HG03575 (cell line): ENCODE data around the gene IRAK1BP1.
"Not testable (repeated sequence)": the region's sequence is repeated elsewhere in the genome, so short reads cannot be mapped to it uniquely, and the experiment has no call there.

Experiments
- ATAC-seq: cut with Tn5 transposase; IDR thresholded peaks from one replicate; pipeline ENCODE4 v1.9.1; 2021; ENCODE audit not compliant: unreplicated experiment, insufficient number of reproducible peaks, low FRiP score; ENCODE audit errors: extremely low read depth

Gene IRAK1BP1

GRCh38 chr6:78868116-78868515 lies 765 bp downstream of the IRAK1BP1 start:
- no peak for ATAC-seq

GRCh38 chr6:78875505-78875904 lies 8.2 kb downstream of the IRAK1BP1 start:
- ATAC-seq, result no peak

GRCh38 chr6:78883651-78884050 lies 16.3 kb downstream of the IRAK1BP1 start:
- no peak for ATAC-seq

- ATAC-seq, result not testable (repeated sequence)
These were observed 22.6 kb downstream of the IRAK1BP1 start for GRCh38 chr6:78889901-78890300.

- ATAC-seq, result no peak
These were observed 28.9 kb downstream of the IRAK1BP1 start for GRCh38 chr6:78896227-78896626.

GRCh38 chr6:78908621-78909020 lies 41.3 kb downstream of the IRAK1BP1 start:
- ATAC-seq, result no peak

- ATAC-seq, result no peak
These were observed 42.0 kb downstream of the IRAK1BP1 start for GRCh38 chr6:78909391-78909790.

GRCh38 chr6:78910010-78910409 lies 42.7 kb downstream of the IRAK1BP1 start:
- ATAC-seq, result no peak

GRCh38 chr6:78910591-78911171 lies 43.3 kb downstream of the IRAK1BP1 start:
- no peak for ATAC-seq

- ATAC-seq, result no peak
These were observed 44.0 kb downstream of the IRAK1BP1 start for GRCh38 chr6:78911218-78911940.

GRCh38 chr6:78916411-78916810 lies 49.1 kb downstream of the IRAK1BP1 start:
- no peak for ATAC-seq

GRCh38 chr6:78917788-78918187 lies 50.4 kb downstream of the IRAK1BP1 start:
- ATAC-seq, result no peak

GRCh38 chr6:78921168-78921567 lies 53.8 kb downstream of the IRAK1BP1 start:
- not testable (repeated sequence) for ATAC-seq

- ATAC-seq, result no peak
These were observed 58.0 kb downstream of the IRAK1BP1 start for GRCh38 chr6:78925317-78925716.

- no peak for ATAC-seq
These were observed 68.2 kb downstream of the IRAK1BP1 start for GRCh38 chr6:78935553-78935952.

GRCh38 chr6:78936515-78936914 lies 69.2 kb downstream of the IRAK1BP1 start:
- no peak for ATAC-seq

- ATAC-seq, result no peak
These were observed 75.1 kb downstream of the IRAK1BP1 start for GRCh38 chr6:78942446-78942845.

- ATAC-seq, result no peak
These were observed 80.2 kb downstream of the IRAK1BP1 start for GRCh38 chr6:78947529-78947928.

- no peak for ATAC-seq
These were observed 80.6 kb downstream of the IRAK1BP1 start for GRCh38 chr6:78947962-78948361.

GRCh38 chr6:78948785-78949184 lies 81.4 kb downstream of the IRAK1BP1 start:
- no peak for ATAC-seq

- no peak for ATAC-seq
These were observed 85.0 kb downstream of the IRAK1BP1 start for GRCh38 chr6:78952362-78952761.
